ENCODE data around the gene PCNX3.
A peak's percentile ranks its signal among the peaks of the same experiment; 100 is the strongest.

The PCNX3 gene

DNA sequence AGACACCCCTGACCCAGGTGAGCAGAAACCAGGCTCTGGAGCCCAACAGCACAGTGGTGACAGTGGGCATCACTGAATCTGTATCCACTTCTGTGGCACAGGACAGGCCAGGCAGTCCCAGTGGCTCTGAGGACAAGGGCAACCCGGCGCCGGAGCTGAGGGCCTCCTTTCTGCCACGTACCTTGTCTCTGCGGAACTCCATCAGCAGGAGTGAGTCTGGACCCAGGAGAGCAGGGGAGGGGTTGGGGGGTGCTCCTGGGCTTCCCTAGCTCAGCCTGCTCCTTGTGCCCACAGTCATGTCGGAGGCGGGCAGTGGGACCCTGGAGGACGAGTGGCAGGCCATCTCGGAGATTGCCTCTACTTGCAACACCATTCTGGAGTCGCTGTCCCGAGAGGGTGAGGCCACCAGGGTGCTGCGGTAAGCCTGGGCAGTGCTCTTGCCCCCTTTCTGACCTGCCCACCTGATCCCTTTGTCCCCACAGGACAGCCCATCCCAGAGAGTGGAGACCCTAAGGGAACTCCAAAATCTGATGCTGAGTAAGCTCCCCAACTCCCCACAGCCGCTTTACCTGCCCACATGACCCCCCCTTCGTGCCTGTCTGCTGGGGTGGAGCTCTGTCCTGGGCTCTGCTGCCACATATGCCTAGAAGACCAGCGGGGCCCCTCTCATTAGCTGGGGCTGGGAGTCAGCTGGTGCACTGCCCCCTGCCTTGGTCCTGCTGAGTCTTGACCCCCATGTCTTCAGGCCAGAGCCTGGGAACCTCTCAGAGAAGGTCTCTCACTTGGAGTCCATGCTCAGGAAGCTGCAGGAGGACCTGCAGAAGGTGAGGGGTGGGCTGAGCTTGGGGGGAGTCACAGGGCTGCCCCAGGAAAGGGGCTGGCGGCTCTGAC lies 34.3 kb downstream of the PCNX3 start:
- DNase-seq: peak in 1 of 10 donors; percentile 73
- intact Hi-C loops (cut with DNase I): loop anchor here (5.0 kb wide), 1 partner anchor 33 kb away; the partner anchor contains the start of gene PCNX3

DNA sequence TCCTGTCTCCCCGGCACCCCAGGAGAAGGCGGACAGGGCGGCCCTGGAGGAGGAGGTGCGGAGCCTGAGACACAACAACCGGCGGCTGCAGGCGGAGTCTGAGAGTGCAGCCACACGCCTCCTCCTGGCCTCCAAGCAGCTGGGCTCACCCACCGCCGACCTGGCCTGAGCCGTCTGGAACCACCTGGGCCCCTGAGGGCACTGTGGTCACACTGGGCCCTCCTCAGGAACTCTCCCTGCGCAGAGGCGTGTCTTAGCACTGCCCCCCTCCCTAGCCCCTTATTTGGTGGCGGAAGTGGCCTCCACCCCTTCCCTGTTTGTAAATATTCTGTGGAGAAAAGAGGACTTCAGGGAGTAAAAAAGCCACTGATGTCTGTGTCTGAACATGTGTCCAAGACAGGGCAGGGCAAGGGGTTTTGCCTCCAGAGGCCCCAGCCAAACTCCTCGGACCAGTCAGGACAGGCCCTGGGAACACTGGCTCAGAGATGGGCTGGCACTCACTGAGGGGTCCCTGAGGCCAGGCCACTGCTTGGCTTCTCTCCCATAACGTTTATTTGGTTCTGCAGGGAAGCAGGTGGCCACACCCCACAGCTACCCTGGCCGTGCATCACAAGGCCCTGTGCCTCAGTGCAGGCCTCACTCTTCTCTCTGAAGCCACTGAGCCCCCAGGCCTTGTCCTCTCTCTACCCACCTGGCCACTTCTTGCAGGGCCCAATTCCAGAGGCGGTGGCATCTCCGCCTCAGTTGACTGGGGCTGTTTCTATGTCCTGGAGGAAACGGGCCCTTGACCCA lies 35.2 kb downstream of the PCNX3 start:
- DNase-seq: peak in 1 of 10 donors; percentile 77
- intact Hi-C loops (cut with DNase I): loop anchor here (5.0 kb wide), 1 partner anchor 33 kb away; the partner anchor contains the start of gene PCNX3

DNA sequence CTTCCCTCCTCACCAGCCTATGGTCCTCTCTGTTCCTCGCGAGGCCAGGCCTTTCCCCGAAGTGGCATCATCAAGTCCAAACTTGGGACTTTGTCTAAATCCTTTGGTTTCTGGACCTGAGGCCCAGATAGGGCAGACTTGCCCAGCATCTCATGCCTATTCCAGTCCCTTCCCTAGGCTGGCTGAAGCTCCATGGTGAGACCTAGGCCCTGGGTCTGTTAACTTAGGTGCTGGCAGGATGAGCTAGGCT lies 35.7 kb downstream of the PCNX3 start:
- DNase-seq: no peak
- intact Hi-C loops (cut with DNase I): loop anchor here (5.0 kb wide), 1 partner anchor 34 kb away; the partner anchor contains the start of gene PCNX3

DNA sequence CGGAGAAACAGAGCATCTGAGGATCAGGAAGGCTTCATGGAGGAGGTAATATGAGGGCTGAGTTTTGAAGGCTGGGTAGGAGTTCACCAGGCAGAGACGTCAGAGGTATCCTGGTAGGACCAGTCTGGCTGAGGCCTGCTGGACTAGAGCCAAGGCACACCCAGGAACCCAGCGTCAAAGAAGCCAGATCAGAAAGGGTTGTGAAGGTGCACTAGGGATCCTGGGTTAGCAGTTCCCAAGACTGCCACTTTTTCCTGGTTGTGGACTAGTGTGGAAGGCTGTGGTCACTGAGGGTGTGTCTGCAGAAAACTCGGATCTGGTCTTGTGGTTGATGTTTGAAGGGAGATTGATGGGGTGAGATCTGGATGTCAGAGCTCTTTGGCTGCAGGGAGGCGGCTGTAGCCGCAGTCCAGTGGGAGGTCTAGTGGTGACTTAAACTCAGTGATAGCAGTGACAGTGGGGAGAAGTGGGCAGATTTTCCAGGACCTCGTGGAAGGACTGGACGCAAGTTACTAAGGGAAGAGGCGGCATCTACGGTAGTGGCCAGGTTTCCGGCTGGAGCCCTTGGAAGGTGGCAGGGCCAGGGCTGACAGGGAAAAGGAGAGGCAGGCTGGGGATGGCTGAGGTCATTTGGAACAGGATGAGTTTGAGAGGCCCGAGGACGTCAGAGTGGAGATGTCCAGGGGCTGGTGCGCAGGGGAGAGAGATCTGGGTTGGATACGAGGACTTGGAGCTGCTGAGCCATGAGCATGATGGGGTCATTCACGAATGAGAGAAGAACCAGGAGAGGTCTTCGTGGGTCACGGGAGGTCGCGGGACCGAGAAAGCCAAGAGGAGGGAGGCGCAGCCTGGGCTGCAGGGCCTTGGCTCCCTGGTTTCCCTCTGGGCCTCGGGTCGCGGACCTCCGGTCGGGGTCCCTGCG lies 36.3 kb downstream of the PCNX3 start:
- intact Hi-C loops (cut with DNase I): loop anchor here (5.0 kb wide), 1 partner anchor 35 kb away; the partner anchor contains the start of gene PCNX3
- peak in 1 of 10 donors; percentile 54 for DNase-seq

DNA sequence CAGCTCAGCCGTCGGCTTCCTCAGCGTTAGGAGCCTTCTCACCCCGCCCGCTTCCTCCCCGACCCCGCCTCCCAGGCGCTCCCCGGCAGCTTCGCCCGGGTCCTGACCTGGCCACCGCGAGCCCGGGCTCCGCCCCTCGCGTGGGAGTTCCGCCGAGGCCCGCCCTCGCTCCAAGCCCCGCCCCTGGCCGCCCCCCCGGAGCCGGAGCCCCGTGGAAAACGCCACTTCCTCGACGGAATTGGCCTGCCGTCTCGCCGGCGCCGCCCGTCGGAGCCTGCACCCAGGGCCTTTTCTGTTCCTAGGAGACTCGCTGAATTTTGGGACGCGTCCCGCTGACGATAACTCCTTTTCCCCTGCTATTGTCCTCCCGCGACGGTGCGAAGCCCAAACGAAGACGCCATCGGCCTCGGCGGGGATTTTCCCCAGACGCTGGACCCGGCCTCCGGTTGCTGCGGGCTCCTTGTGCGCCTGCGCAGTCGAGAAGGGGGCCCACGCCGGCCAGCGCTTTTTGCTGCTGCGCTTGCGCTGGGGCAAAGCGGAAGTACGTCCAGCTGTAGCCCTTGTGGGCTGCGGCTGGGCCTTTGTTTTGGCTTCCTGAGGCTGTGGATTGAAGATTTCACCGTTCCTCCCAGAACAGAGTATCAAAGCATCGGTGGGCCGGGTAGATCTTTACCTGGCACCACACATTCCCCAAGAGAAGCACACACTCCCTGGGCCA lies 37.1 kb downstream of the PCNX3 start:
- intact Hi-C loops (cut with DNase I): loop anchor here (5.0 kb wide), 1 partner anchor 35 kb away; the partner anchor contains the start of gene PCNX3
- DNase-seq: peak; percentile 83 to 98 (median 88)

DNA sequence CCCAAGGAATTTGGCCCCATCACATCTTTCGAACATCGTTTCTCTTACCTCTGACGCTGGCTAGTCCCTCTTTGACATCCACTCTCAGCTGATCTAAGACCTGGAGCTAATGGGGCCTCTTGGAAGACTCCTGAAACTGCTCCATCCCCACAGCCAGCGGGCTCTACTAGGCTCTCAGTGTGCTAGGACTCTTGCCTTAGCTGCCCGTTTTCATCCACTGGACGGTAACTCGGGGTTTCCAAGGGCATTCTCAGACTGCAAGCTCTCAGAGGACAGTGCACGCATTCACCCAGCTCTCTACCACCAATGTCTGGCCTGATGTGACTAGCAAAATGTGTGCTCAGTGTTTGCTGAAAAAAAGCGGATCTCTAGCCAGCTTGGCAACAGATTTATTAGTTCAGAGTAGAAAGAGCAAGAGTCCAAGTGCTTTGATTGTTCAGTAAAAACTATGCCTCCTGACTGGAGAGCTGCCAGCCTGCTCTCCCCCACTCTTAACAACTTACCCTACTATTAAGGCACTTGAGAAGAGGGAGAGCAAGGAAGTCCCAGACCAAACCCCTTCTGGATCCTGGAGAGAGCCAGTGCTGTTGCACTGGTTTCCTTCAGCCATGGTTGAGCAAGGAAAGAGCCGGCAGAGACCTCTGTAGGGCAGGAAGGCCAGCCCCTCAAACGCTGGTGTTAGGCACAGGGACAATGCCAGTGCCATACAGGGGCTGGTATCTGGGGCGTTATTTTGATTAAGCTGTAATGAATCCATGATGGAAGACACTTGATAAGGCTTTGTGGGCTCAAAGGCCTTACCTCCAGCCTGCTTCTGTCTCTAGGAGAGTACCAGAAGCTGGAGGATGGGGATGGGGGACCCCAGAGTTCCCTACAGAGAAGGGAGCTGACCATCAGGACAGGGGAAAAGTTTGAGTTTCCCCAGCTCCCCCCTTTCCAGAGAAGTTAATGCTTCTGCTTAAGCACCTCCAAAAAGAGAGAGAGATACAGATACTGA lies 38.0 kb downstream of the PCNX3 start:
- intact Hi-C loops (cut with DNase I): loop anchor here (5.0 kb wide), 1 partner anchor 36 kb away; the partner anchor contains the start of gene PCNX3

DNA sequence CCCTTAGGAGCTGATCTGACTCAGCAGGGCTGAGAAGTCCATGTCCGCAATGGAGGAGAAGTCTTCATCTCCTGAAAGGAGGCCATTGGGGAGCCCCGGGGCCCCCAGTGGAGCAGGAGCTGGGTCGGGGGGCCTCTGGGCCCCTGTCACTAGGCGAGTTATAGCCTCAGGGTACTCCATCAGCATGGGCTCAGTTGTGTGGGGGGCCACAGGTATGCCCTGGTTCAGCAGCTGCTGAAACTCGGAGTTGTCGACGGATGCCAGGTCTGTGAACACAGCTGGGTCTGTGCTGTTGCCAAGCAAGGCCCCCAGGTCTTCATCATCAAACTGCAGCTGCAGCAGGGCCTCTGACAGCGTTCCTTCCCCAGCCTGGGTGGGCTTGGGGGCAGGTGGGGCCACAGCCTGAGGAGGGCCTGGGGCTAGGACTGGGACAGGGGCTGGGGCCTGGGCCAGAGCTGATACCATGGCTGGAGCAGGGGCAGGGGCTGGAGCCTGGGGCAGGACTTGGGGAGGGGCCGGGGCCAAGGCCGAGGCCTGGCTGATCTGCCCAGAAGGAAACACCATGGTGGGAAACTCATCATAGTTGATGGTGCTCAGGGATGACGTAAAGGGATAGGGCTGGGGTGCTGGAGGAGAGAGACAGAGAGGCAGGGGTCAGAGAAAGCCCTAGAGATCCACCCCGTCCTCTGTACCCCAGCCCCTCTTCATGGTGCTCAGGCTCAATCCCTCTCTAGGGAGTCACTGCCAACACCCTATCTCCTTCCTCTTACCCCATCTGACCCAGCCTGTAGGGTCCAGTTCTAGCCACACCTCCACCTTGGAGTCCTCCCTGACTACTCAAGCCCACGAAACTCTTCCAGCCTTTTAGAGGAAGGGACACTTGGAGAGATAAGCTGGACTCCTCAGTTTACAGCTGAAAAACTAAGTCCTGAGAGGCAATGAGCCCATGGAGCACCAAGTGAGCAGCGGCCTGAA lies 39.1 kb downstream of the PCNX3 start:
- intact Hi-C loops (cut with DNase I): loop anchor here (5.0 kb wide), 1 partner anchor 37 kb away; the partner anchor contains the start of gene PCNX3
- DNase-seq: peak in 1 of 10 donors; percentile 76

More for the DNA sequence above, 38.0 kb downstream of the PCNX3 start:
- peak in 1 of 10 donors; percentile 73 for DNase-seq

DNA sequence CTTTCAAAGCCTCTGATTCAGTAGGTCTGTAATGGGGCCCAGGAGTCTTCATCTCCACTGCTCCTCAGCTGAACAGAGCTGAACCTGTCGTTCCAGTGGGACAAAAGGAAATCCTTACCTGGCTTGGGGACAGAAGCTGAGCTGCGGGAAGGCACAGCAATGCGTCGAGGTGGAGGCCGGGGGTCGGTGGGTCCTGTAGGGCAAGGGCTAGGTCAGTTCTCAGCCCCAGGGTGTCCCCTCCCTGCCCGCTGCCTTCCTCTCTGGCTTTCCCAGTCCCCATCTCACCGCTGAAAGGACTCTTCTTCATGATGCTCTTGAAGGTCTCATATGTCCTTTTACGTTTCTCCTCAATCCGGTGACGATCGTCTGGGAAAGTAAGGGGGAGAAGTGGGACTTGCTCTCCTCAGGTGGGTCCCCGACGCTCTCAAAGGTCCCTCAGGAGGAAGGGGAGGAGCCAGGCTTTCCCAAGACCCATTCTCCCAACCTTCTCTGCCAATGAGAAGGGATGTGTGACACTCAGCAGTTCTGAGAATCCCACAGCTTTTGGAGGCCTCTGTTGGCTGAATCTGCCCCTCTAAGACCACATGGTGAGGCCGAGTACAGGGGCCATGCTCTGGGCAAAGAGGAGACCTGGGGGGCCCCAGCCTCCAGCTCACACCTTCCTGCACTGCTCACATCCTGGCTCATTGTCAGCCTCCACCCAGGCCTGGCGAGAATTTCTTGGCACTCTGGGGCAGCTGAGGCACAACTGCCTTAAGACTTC lies 40.2 kb downstream of the PCNX3 start:
- intact Hi-C loops (cut with DNase I): no loop called here
- peak in 1 of 10 donors; percentile 32 for DNase-seq

DNA sequence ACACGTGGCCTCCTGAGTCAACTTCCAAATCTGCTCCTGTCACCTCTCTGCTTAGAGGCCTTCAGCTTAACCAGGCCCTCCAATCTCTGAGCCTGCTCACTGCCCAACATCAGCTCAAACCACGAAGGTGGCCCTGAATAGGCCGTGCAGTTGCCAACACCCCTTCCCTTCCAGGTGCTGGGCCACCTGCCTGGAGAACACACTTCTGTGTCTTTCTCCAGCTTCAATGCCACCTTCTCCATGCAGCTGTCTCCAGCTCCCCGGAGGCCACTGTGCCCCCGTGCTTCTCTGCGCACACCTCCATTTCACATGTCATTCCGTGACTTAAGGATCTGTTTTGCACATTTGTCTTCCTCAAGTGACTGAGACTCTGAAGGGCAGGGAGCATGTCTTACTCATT lies 41.9 kb downstream of the PCNX3 start:
- intact Hi-C loops (cut with DNase I): no loop called here
- peak in 1 of 10 donors; percentile 42 for DNase-seq

DNA sequence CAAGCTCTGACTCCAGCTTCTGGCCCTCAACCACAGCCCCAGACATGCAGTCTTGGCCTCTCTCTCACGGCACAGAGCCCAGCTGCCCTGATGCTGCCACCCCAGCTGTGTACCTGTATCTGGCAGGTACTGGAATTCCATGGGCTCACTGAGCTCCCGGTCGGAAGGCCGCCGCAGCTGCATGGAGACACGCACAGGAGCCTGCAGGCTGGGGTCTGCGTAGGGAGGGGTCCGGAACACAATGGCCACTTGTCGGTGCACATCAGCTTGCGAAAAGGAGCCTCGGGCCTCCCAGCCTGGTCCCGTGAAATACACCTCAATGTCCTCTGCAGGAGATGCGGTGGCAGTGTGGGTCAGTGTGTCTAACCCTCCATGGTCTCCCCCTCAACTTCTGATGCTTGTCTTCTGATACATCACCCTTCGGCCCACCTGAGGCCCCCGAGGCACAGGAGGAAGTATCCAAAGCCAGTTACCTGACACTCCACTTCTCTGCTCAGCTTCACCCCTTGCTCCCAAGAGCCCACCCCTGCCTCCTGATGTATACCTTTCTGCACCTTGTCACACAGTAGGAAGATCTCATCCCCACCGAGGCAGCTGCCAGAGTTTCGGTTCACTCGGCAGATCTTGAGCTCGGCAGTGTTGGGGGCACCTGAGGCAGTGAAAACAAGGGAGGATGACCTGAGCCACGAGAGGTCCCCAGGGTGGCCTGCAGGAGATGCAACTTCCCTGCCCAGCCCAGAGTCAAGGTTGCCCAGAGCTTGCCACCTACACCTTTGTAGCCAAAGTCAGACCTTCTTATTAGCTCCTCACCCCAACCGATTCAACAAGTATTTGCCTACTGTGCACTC lies 42.8 kb downstream of the PCNX3 start:
- DNase-seq: peak in 1 of 10 donors; percentile 73
- intact Hi-C loops (cut with DNase I): no loop called here

DNA sequence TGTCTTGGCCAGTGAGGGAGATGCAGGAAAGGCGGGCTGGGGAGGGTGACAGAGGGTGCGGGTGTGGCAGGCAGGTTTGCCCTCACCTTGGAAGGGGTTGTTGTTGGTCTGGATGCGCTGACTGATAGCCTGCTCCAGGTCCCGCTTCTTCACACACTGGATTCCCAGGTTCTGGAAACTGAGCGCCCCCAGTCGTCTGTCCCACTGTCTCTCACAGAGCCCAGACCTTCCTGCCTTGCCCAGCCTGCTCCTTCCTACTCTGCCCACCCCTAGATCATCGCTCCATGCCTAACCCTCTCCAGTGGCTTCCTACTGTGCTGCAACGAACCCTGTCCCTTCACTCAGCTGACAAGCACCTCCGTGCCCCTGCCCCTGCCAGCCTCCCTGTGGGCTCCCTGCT lies 44.5 kb downstream of the PCNX3 start:
- intact Hi-C loops (cut with DNase I): loop anchor here (5.0 kb wide), 1 partner anchor 52 kb away; the partner anchor contains the start of gene KAT5
- peak in 1 of 10 donors; percentile 55 for DNase-seq

DNA sequence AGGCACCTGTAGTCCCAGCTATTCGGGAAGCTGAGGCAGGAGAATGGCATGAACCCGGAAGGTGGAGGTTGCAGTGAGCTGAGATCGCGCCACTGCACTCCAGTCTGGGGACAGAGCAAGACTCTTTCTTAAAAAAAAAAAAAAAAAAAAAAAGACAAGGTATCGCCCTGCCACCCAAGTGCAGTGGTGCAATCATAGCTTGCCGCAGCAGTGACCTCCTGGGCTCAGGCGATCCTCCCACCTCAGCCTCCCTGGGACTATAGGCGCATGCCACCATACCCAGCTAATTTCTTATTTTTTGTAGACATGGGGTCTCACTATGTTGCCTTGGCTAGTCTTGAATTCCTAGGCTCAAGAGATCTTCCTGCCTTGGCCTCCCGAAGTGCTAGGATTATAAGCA lies 45.3 kb downstream of the PCNX3 start:
- intact Hi-C loops (cut with DNase I): loop anchor here (5.0 kb wide), 1 partner anchor 51 kb away; the partner anchor contains the start of gene KAT5
- DNase-seq: peak in 1 of 10 donors; percentile 26

DNA sequence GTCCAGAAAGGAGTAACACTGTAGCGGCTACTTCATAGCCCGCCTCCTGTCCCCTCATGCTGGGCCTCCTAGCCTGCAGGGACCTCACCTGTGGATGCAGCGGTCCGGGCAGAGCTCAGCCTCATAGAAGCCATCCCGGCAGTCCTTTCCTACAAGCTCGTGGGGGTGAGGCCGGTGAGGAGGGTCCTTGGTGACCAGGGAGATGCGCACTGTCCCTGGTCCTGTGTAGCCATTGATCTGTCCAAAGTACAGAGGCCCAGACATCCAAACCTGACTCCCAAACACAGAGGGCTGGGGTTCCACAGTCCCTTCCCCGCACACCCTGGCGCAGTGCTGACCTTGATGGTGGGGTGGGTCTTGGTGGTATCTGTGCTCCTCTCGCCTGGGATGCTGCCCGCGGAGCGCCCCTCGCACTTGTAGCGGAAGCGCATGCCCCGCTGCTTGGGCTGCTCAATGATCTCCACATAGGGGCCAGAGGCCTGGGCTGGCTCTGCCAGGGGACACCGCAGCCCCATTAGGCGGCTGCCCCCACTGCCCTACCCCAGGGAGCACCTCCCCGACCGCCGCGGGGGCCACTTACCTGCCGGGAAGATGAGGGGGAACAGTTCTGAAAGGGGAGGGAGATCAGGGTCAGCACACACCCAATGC lies 46.1 kb downstream of the PCNX3 start:
- DNase-seq: peak in 1 of 10 donors; percentile 56
- intact Hi-C loops (cut with DNase I): loop anchor here (2.0 to 5.0 kb wide), 2 partner anchors 47 to 51 kb away; partner anchors contain the start of genes KAT5, MAP3K11 and PCNX3

DNA sequence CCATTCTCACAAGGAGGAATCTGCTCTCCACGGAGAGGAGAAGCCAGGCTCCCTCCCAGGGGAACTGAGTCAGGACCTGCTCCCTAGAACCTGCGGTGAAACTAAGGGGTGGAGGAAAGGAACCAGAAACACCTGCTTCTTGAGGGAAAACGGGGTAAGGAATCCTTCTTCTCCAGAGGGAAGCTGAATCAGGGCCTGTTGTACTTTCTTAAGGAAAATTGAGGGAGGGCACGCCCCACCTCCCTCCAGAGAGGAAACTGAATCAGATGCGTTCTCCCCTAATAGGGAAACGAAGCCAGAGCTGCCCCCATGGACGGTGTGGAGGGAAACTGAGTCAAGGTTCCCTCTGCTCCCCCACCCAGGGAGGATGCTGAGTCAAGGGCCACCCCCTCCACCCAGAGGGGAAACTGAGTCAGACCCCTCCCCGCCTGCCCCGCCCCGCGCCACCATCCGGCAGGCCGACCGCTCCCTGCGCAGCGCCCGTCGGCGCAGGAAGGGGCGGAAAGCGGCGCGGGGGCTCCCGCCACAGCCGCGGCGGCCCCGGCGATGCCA lies 46.7 kb downstream of the PCNX3 start:
- DNase-seq: no peak
- intact Hi-C loops (cut with DNase I): loop anchor here (2.0 to 5.0 kb wide), 2 partner anchors 48 to 50 kb away; partner anchors contain the start of genes KAT5, MAP3K11 and PCNX3
